Activated CD4-positive, alpha-beta T cell treated with anti-CD3 and anti-CD28 coated beads, Interleukin-2, amount 50 U/mL, for 1 hour (primary cell): Measurements from ENCODE around the gene FBXL15.

Experiments
- DNase-seq: peaks from one replicate; pipeline ENCODE4 v3.0.0-alpha.2; 2020

Gene FBXL15

GRCh38 chr10:102398172-102399020 is 22.2 kb upstream of the FBXL15 start:
- DNase-seq: no peak

- peak; percentile 87 for DNase-seq
These were observed 21.2 kb upstream of the FBXL15 start for GRCh38 chr10:102399217-102400021.

- no peak for DNase-seq
These were observed 20.6 kb upstream of the FBXL15 start for GRCh38 chr10:102400076-102400475.

GRCh38 chr10:102400598-102401341 is 19.9 kb upstream of the FBXL15 start:
- no peak for DNase-seq

GRCh38 chr10:102401342-102401654 is 19.3 kb upstream of the FBXL15 start:
- no peak for DNase-seq

GRCh38 chr10:102401735-102402511 is 18.7 kb upstream of the FBXL15 start:
- DNase-seq: no peak

GRCh38 chr10:102402512-102402896 is 18.1 kb upstream of the FBXL15 start:
- no peak for DNase-seq

- no peak for DNase-seq
These were observed 17.5 kb upstream of the FBXL15 start for GRCh38 chr10:102403115-102403514.

- DNase-seq: no peak
These were observed 16.1 kb upstream of the FBXL15 start for GRCh38 chr10:102404361-102405107.

- DNase-seq: no peak
These were observed 15.5 kb upstream of the FBXL15 start for GRCh38 chr10:102405108-102405571.

- DNase-seq: no peak
These were observed 15.0 kb upstream of the FBXL15 start for GRCh38 chr10:102405632-102406031.

GRCh38 chr10:102406815-102407214 is 13.8 kb upstream of the FBXL15 start:
- no peak for DNase-seq

- no peak for DNase-seq
These were observed 13.1 kb upstream of the FBXL15 start for GRCh38 chr10:102407425-102408130.

- peak; percentile 16 for DNase-seq
These were observed 12.4 kb upstream of the FBXL15 start for GRCh38 chr10:102408131-102408727.

- peak; percentile 72 for DNase-seq
These were observed 11.7 kb upstream of the FBXL15 start for GRCh38 chr10:102408728-102409603.

- no peak for DNase-seq
These were observed 10.8 kb upstream of the FBXL15 start for GRCh38 chr10:102409604-102410428.

- peak; percentile 55 for DNase-seq
These were observed 10.1 kb upstream of the FBXL15 start for GRCh38 chr10:102410429-102411073.
